ENCODE data around the gene SGK2.

GRCh38 chr20:43579861-43580793 lies 21.3 kb downstream of the SGK2 start:
- TF ChIP-seq, protein P1, sequence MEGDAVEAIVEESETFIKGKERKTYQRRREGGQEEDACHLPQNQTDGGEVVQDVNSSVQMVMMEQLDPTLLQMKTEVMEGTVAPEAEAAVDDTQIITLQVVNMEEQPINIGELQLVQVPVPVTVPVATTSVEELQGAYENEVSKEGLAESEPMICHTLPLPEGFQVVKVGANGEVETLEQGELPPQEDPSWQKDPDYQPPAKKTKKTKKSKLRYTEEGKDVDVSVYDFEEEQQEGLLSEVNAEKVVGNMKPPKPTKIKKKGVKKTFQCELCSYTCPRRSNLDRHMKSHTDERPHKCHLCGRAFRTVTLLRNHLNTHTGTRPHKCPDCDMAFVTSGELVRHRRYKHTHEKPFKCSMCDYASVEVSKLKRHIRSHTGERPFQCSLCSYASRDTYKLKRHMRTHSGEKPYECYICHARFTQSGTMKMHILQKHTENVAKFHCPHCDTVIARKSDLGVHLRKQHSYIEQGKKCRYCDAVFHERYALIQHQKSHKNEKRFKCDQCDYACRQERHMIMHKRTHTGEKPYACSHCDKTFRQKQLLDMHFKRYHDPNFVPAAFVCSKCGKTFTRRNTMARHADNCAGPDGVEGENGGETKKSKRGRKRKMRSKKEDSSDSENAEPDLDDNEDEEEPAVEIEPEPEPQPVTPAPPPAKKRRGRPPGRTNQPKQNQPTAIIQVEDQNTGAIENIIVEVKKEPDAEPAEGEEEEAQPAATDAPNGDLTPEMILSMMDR (IDR thresholded peaks at IDR 0.05; ENCODE audit: insufficient read depth, low read length): no peak
- TF ChIP-seq POLR2AphosphoS5 (IDR thresholded peaks at IDR 0.05; ENCODE audit: low read depth) (no peak), REST (IDR thresholded peaks at IDR 0.05; ENCODE audit: insufficient replicate concordance, low read depth) (no peak)
